Hypothalamus (tissue), 51 donors: Measurements from ENCODE around the gene KIF2C.
A peak's percentile ranks its signal among the peaks of the same experiment; 100 is the strongest.
"Not testable (repeated sequence)": the region's sequence is repeated elsewhere in the genome, so short reads cannot be mapped to it uniquely, and the experiment has no call there.

ENCODE experiments used
- DNase-seq, 51 donors: peaks; one replicate each; lab custom pipeline; 2025; lab: John Stamatoyannopoulos, UW

The KIF2C gene

DNA sequence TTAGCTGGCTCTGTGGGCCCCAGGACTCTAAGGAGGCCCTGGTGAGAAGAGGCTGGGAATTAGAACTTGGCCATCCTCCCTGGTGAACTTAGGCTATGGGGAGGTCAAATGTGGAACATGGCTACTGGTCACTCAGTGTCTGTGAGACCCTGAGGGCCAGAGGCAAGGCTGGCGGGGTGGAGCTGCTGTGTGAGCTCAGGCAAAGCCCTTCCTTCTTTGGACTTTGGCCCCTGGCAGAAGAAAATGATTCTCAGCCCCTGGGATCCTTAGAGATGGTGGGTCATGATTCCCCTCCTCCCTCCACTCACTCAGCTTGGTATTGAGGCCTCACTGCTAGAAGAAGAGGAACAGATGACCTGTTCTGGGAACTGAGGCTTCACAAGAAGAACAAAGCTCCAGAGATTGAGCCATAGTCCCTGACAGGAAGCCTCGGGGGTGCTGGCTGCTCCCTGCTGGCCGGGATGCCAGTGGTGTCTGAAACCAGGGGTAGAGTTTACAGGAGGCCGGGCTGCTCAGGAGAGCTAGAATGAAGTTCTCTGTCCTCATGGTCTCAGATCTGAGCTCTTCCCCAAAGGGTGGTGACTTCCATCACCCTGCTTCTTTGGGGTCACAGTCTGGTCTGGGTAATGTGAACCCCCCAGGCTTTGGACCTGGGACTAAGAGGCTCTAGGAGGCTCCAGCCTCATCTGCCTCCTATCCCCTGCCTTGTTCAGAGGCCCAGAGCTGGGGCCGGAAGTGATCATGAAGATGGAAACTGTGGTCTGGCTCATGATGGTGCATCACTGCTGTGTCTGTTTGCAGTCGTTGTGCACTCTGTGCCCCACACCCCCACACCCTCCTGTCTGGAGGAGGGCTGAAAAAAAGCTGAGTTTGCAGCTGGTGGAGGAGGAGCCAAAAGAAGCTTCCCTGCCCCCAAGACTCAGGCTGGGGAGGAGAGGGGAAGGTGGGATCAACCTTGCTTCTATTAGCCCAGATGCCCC lies 69.6 kb downstream of the KIF2C start:
- DNase-seq, result peak in 12 of 51 donors; percentile 11 to 50 (median 36)

DNA sequence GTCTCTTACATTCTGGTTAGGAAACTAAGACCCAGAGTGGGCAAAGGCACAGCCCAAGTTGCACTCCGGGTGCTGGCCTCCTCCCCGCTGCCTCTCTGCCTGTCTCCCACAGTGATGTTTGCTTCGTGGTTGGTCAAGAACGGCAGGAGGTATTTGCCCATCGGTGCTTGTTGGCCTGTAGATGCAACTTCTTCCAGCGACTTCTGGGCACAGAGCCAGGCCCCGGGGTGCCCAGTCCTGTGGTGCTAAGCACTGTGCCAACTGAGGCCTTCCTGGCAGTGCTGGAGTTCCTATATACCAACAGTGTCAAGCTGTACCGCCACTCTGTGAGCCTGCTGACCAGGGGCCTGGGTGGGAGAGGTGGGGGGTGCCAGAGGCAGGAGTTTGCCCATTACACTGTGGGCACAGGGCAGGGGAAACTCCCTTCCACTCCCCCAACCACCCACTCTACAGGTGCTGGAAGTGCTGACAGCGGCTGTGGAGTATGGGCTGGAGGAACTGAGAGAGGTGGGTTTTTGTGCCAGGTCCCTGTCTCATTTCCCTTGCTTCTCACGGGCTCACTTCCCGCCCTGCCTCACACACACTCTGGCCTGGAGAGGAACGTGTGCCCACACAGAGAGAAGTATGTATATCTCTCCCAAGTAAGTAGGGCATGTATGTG lies 70.6 kb downstream of the KIF2C start:
- peak in 37 of 51 donors; percentile 11 to 75 (median 43) for DNase-seq

DNA sequence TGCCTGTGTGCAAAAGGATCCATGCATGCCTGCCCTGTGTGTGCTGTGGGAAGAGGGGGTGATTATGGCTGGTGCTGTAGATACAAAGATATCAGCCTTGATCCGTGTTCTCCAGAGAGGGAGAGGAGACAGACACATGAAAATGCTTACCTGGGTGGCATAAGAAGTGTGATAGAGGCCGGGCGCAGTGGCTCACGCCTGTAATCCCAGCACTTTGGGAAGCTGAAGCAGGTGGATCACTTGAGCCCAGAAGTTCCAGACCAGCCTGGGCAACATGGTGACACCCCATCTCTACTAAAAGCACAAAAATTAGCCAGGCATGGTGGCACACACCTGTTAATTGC lies 71.1 kb downstream of the KIF2C start:
- DNase-seq, result not testable (repeated sequence)

DNA sequence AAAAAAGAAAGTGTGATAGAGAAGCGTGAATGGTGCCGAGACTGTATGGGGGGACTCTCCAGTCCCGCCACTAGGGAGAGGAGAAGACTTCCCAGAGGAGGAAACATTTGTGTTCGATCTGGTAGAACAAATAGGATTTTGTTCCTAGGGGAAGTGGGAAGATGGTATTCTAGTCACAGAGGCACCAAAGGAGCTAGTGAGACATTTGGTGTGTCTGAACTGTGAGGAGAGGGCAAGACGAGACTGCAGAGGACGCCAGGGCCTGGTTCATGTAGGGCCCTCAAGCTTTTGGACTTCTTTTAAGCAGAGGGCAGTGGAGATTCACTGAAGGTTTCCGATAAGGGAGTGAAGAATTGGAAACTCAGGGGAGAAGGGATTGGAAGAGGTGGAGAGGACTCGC lies 71.6 kb downstream of the KIF2C start:
- DNase-seq, result no peak

GRCh38 chr1:44812822-44813543 lies 73.3 kb downstream of the KIF2C start:
- DNase-seq, result peak in 6 of 51 donors; percentile 33 to 75 (median 61)

DNA sequence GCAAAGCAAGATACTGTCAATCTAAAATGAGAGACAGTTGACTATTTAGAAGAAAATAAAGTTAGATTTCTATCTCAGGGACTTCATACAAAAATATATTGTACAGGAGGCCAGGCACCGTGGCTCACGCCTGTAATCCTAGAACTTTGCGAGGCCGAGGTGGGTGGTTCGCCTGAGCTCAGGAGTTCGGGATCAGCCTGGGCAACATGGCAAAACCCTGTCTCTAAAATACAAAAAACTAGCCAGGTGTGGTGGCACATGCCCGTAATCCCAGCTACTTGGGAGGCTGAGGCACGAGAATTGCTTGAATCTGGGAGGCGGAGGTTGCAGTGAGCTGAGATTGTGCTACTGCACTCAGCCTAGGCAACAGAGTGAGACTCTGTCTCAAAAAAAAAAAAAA lies 76.3 kb downstream of the KIF2C start:
- DNase-seq, result not testable (repeated sequence)

DNA sequence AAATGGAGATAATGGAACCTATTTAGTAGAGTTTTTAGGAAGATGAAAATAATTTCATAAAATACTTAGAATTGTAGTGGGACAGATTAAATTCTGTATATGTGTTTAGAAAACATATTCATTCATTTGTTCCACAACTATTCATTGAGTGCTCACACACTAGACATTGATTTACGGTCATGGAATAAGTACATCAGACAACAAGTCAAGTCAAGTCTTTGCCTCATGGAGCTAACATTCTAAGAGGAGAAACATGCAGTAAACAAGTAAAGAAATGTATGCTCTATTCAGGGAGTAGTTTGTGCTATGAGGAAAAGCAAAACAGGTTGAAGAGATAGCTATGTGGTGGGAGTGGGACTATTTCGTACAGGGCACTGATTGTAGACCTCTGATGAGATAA lies 77.7 kb downstream of the KIF2C start:
- DNase-seq, result no peak
